Panc1 (cell line): Measurements from ENCODE around the gene TMUB2. TPM values are rescaled to one million over a fixed set of nuclear protein-coding genes. Genes with fewer than 3 reads are reported as not detected.

ENCODE experiments used
- ATAC-seq: fragments of 200-7000 bp; cut with Tn5 transposase; 2 replicates; pipeline ENCODE4 v1.9.1; 2020; ENCODE audit warnings: mild to moderate bottlenecking, moderate library complexity
- BruUV-seq: library from RNA; stranded (reverse); fragments of 400-500 nt; replicated peaks from 2 replicates; lab custom pipeline; 2021; lab: Mats Ljungman, UMichigan
- CTCF ChIA-PET: fragments of 300-600 bp; sonication (Branson Sonifier 250); formaldehyde crosslinking; loops from one replicate; lab custom pipeline; 2022; ENCODE audit warnings: antibody characterized with exemption; lab: Charles Lee
- POLR2A ChIA-PET: fragments of 300-600 bp; sonication (Branson Sonifier 250); formaldehyde crosslinking; loops from one replicate; lab custom pipeline; 2022; ENCODE audit warnings: antibody characterized with exemption; lab: Charles Lee
- DNase-seq: peaks from one replicate; pipeline ENCODE4 v3.0.0-alpha.2; 2010; ENCODE audit warnings: low read depth, low spot score
- H3K27ac ChIP-seq: 2 replicates; pipeline ENCODE4 v1.5.1; 2011; ENCODE audit warnings: mild to moderate bottlenecking, low read length, inconsistent platforms
- H3K27me3 ChIP-seq: fragments of 200-500 bp; sonication (Bioruptor generic); 2 replicates; pipeline ENCODE4 v1.6.0; 2014; ENCODE audit warnings: low read length, inconsistent platforms; ENCODE audit not compliant: control insufficient read depth, insufficient read depth
- H3K36me3 ChIP-seq: fragments of 200-500 bp; sonication (Bioruptor generic); 2 replicates; pipeline ENCODE4 v1.5.1; 2014; ENCODE audit warnings: inconsistent platforms, mild to moderate bottlenecking, low read length, moderate library complexity; ENCODE audit not compliant: control insufficient read depth, insufficient read depth
- H3K4me1 ChIP-seq: 2 replicates; pipeline ENCODE4 v1.5.1; 2011; ENCODE audit warnings: inconsistent platforms, mild to moderate bottlenecking, low read length, moderate library complexity; ENCODE audit not compliant: control insufficient read depth, insufficient read depth
- H3K4me3 ChIP-seq, 2 experiments: 2 replicates each; pipeline ENCODE4 v1.5.1; 2011 to 2012; ENCODE audit warnings: low read depth in 2 of 2, low read length in 2 of 2, mild to moderate bottlenecking in 2 of 2, inconsistent platforms in 1 of 2, moderate library complexity in 1 of 2
- H3K9me3 ChIP-seq: fragments of 200-500 bp; sonication (Bioruptor generic); 2 replicates; pipeline ENCODE4 v1.5.1; 2014; ENCODE audit warnings: low read depth, mild to moderate bottlenecking, inconsistent platforms, low read length, moderate library complexity; ENCODE audit not compliant: control insufficient read depth, insufficient read depth
- CTCF ChIP-seq: fragments of 450-650 bp; IDR thresholded peaks from 2 replicates; pipeline ENCODE4 v1.5.1; 2017; ENCODE audit warnings: mild to moderate bottlenecking
- POLR2AphosphoS5 ChIP-seq: IDR thresholded peaks from 2 replicates; pipeline ENCODE4 v1.6.1; 2012; ENCODE audit warnings: mild to moderate bottlenecking, low read depth, low read length, moderate library complexity
- REST ChIP-seq, 2 experiments: IDR thresholded peaks; 2 replicates each; pipeline ENCODE4 v1.6.1; 2011 to 2012; ENCODE audit warnings: low read depth in 2 of 2, control low read depth in 1 of 2, low read length in 1 of 2, mild to moderate bottlenecking in 1 of 2, moderate library complexity in 1 of 2; ENCODE audit not compliant: insufficient read depth in 1 of 2
- SIN3A ChIP-seq: IDR thresholded peaks from 2 replicates; pipeline ENCODE4 v1.6.1; 2012; ENCODE audit warnings: low read depth, mild to moderate bottlenecking, low read length, moderate library complexity, borderline replicate concordance; ENCODE audit not compliant: insufficient read depth
- TCF7L2 ChIP-seq: IDR thresholded peaks from 2 replicates; pipeline ENCODE4 v1.6.1; 2011; ENCODE audit warnings: mild to moderate bottlenecking, low read depth, low read length, inconsistent platforms
- in situ Hi-C: cut with HindIII; loops from 2 replicates; pipeline ENCODE4 v1.10.0; 2016; ENCODE audit warnings: low sequenced_read_pairs, low pct_unique_long_range_greater_than_20kb
- intact Hi-C: fragments of 100-400 bp; cut with micrococcal nuclease; formaldehyde crosslinking; loops from one replicate; pipeline ENCODE4 v1.10.0; 2022; ENCODE audit not compliant: unreplicated experiment
- total RNA-seq: library from RNA; stranded (reverse); gene quantifications from one replicate; pipeline ENCODE4 v1.2.1, GENCODE V29; 2021; ENCODE audit not compliant: unreplicated experiment

The TMUB2 gene
- total RNA-seq, 1 experiment from 2014 or later: 30.7 TPM

GRCh38 chr17:44229090-44229489, 42.3 kb downstream of the TMUB2 start:
- Histone ChIP-seq H3K4me3 (no peak overlapping the region), H3K4me1 (no peaks in the 10 kb centered on the region), H3K9me3 (no peaks in the 10 kb centered on the region), H3K27ac (no peak overlapping the region), H3K36me3 (no peaks in the 10 kb centered on the region), H3K27me3 (no peaks in the 10 kb centered on the region)
- CTCF ChIA-PET: no interaction called here
- POLR2A ChIA-PET: no interaction called here
- intact Hi-C loops: no loop called here
- ATAC-seq (no peak), DNase-seq (no peak)
- no peak for TF ChIP-seq TCF7L2
- TF ChIP-seq CTCF: no peak
- no peak for TF ChIP-seq SIN3A
- in situ Hi-C loops: no loop called here
- BruUV-seq: no TSS peak

DNA sequence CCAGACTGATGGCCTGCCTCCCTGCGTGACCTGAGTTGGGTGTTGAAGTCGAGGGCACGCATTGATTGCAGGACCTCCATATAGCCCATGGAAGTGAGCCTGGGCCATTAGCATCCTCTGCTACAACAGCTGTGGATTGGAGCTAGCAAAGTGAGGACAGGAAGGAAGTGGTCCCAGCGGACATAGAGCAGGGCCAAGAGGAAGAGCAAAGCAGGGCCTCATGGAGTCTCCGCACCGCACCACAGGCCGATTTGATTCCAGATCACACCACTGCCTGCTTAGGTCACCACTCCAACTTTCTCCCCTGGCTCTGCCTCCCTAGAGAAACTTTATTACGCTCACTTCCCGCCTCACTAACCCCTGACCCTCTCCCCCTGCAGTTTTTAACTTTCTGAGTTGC, 43.4 kb downstream of the TMUB2 start:
- TF ChIP-seq SIN3A (no peak), REST (IDR thresholded peaks at IDR 0.05; ENCODE audit: insufficient read depth in 1 of 2, low read depth in 2 of 2, low read length in 1 of 2) (no peak), CTCF (no peak), TCF7L2 (no peak), POLR2AphosphoS5 (no peak)
- Histone ChIP-seq H3K36me3 (no peaks in the 10 kb centered on the region), H3K27me3 (no peaks in the 10 kb centered on the region), H3K4me3 (no peak overlapping the region), H3K4me1 (no peaks in the 10 kb centered on the region), H3K9me3 (no peaks in the 10 kb centered on the region), H3K27ac (no peak overlapping the region)
- CTCF ChIA-PET: no interaction called here
- intact Hi-C loops (no loop called here), in situ Hi-C loops (no loop called here)
- DNase-seq (no peak), ATAC-seq (no peak)
- POLR2A ChIA-PET: no interaction called here
- no TSS peak for BruUV-seq
